HEK293T (cell line): ENCODE data around the gene PACRG.

Experiments used
- ARNT ChIP-seq: fragments of 450-650 bp; IDR thresholded peaks from 2 replicates; pipeline ENCODE4 v1.6.1; 2017; ENCODE audit warnings: mild to moderate bottlenecking
- ELF4 ChIP-seq: fragments of 450-650 bp; IDR thresholded peaks from 2 replicates; pipeline ENCODE4 v1.6.1; 2017; ENCODE audit warnings: antibody characterized with exemption
- FOXM1 ChIP-seq: fragments of 450-650 bp; IDR thresholded peaks from 2 replicates; pipeline ENCODE4 v1.6.1; 2017; ENCODE audit warnings: mild to moderate bottlenecking, borderline replicate concordance
- SP1 ChIP-seq: fragments of 450-650 bp; IDR thresholded peaks from 2 replicates; pipeline ENCODE4 v1.6.1; 2017

GRCh38 chr6:163255265-163255664, 527.5 kb downstream of the PACRG start:
- no peak for TF ChIP-seq ELF4
- no peak for TF ChIP-seq FOXM1
- TF ChIP-seq ARNT, result no peak
- no peak for TF ChIP-seq SP1
